SK-N-SH (cell line): ENCODE data around the gene RAD23A. TPM values are rescaled to one million over a fixed set of nuclear protein-coding genes. Genes with fewer than 3 reads are reported as not detected.
A peak's percentile ranks its signal among the peaks of the same experiment; 100 is the strongest.

Source experiments
- CTCF ChIA-PET: fragments of 300-600, 350-600 bp; formaldehyde crosslinking; extraction: SDS; loops from one replicate; lab custom pipeline; 2021; lab: Yijun Ruan, JAX
- POLR2A ChIA-PET: fragments of 350-600 bp; sonication (Branson Sonifier 250); formaldehyde crosslinking; extraction: SDS; loops from one replicate; lab custom pipeline; 2020; ENCODE audit warnings: antibody characterized with exemption, inconsistent platforms; lab: Yijun Ruan, JAX
- DNase-seq: peaks from one replicate; pipeline ENCODE4 v3.0.0; 2012
- H2AFZ ChIP-seq: fragments of 200-600 bp; sonication (generic); 2 replicates; pipeline ENCODE4 v1.8.1; 2016; ENCODE audit warnings: antibody characterized with exemption, mild to moderate bottlenecking, low read depth
- H3F3A ChIP-seq: fragments of 200-600 bp; sonication (generic); replicated peaks from 2 replicates; pipeline ENCODE3; 2016; ENCODE audit warnings: antibody characterized with exemption, mild to moderate bottlenecking; ENCODE audit not compliant: insufficient read depth
- H3K27ac ChIP-seq, 2 experiments: fragments of 200-500 bp in 1 of 2; fragments of 200-600 bp in 1 of 2; sonication (Bioruptor generic) in 1 of 2; sonication (generic), shearing (Covaris generic) in 1 of 2; 2 replicates each; pipeline versions ENCODE4 v1.5.1 to v1.6.1; 2014 to 2016; ENCODE audit warnings: low read depth in 2 of 2, inconsistent platforms in 1 of 2, low read length in 1 of 2, mild to moderate bottlenecking in 1 of 2, mixed read lengths in 1 of 2
- H3K27me3 ChIP-seq: fragments of 200-600 bp; sonication (generic), shearing (Covaris generic); 2 replicates; pipeline ENCODE4 v1.6.1; 2016; ENCODE audit warnings: mixed run types; ENCODE audit not compliant: insufficient read depth
- H3K36me3 ChIP-seq, 2 experiments: fragments of 200-500 bp in 1 of 2; fragments of 200-600 bp in 1 of 2; sonication (Bioruptor generic) in 1 of 2; sonication (generic) in 1 of 2; replicated peaks in 1 of 2; 2 replicates each; pipeline versions ENCODE3 to v1.5.1; 2014 to 2016; ENCODE audit warnings: low read length in 1 of 2, mild to moderate bottlenecking in 1 of 2; ENCODE audit not compliant: insufficient read depth in 2 of 2, control insufficient read depth in 1 of 2
- H3K4me1 ChIP-seq, 2 experiments: fragments of 200-500 bp in 1 of 2; fragments of 200-600 bp in 1 of 2; sonication (Bioruptor generic) in 1 of 2; sonication (generic), shearing (Covaris generic) in 1 of 2; 2 replicates each; pipeline versions ENCODE4 v1.5.1 to v1.6.1; 2014 to 2016; ENCODE audit warnings: low read depth in 1 of 2, low read length in 1 of 2, mixed run types in 1 of 2; ENCODE audit not compliant: insufficient read depth in 2 of 2, control insufficient read depth in 1 of 2
- H3K4me2 ChIP-seq: fragments of 200-600 bp; sonication (generic), shearing (Covaris generic); 2 replicates; pipeline ENCODE4 v1.6.1; 2017; ENCODE audit warnings: mixed run types
- H3K4me3 ChIP-seq, 2 experiments: fragments of 200-500 bp in 1 of 2; fragments of 200-600 bp in 1 of 2; sonication (Bioruptor generic) in 1 of 2; sonication (generic), shearing (Covaris generic) in 1 of 2; 2 replicates each; pipeline versions ENCODE4 v1.5.1 to v1.8.1; 2014 to 2016; ENCODE audit warnings: low read depth in 2 of 2, inconsistent platforms in 1 of 2, low read length in 1 of 2, mild to moderate bottlenecking in 1 of 2, mixed read lengths in 1 of 2, moderate library complexity in 1 of 2
- H3K79me2 ChIP-seq: fragments of 200-600 bp; sonication (generic); 2 replicates; pipeline ENCODE4 v1.8.1; 2017; ENCODE audit warnings: mild to moderate bottlenecking; ENCODE audit not compliant: insufficient read depth
- H3K9ac ChIP-seq: fragments of 200-600 bp; sonication (generic); 2 replicates; pipeline ENCODE4 v1.6.1; 2017; ENCODE audit warnings: mixed run types
- H3K9me2 ChIP-seq: fragments of 200-600 bp; sonication (generic); 2 replicates; pipeline ENCODE4 v1.6.1; 2017; ENCODE audit warnings: mixed run types
- H3K9me3 ChIP-seq: fragments of 200-600 bp; sonication (generic); 2 replicates; pipeline ENCODE4 v1.6.1; 2017; ENCODE audit warnings: mixed run types, mild to moderate bottlenecking, moderate library complexity
- H4K20me1 ChIP-seq: fragments of 200-600 bp; sonication (generic); 2 replicates; pipeline ENCODE4 v1.6.1; 2017; ENCODE audit warnings: mild to moderate bottlenecking, mixed run types; ENCODE audit not compliant: insufficient read depth
- EP300 ChIP-seq, 2 experiments: IDR thresholded peaks; 2 replicates each; pipeline versions ENCODE4 v1.4.0 to v1.6.1; 2012; ENCODE audit warnings: borderline replicate concordance in 1 of 2, low read depth in 1 of 2, low read length in 1 of 2
- GATA2 ChIP-seq: sonication (generic); formaldehyde crosslinking; IDR thresholded peaks from 2 replicates; pipeline ENCODE4 v1.5.0; 2020; ENCODE audit warnings: mild to moderate bottlenecking, missing genetic modification reagents
- IRF3 ChIP-seq: fragments of 150-350 bp; IDR thresholded peaks from 2 replicates; pipeline ENCODE4 v1.6.1; 2016; ENCODE audit warnings: mild to moderate bottlenecking, low read depth, low read length
- MAX ChIP-seq: IDR thresholded peaks from 2 replicates; pipeline ENCODE4 v1.4.0; 2012; ENCODE audit warnings: low read depth
- MEF2A ChIP-seq: IDR thresholded peaks from 2 replicates; pipeline ENCODE4 v1.4.0; 2012; ENCODE audit warnings: low read depth, borderline replicate concordance
- NRF1 ChIP-seq: IDR thresholded peaks from 2 replicates; pipeline ENCODE4 v1.6.1; 2012; ENCODE audit warnings: low read depth, mild to moderate bottlenecking, low read length
- POLR2AphosphoS5 ChIP-seq: IDR thresholded peaks from 2 replicates; pipeline ENCODE4 v1.6.1; 2012; ENCODE audit warnings: low read depth, low read length
- REST ChIP-seq: IDR thresholded peaks from 2 replicates; pipeline ENCODE4 v1.6.1; 2012; ENCODE audit warnings: mild to moderate bottlenecking, low read depth, low read length, moderate library complexity
- RXRA ChIP-seq: IDR thresholded peaks from 2 replicates; pipeline ENCODE4 v1.4.0; 2012; ENCODE audit warnings: low read depth, mild to moderate bottlenecking, borderline replicate concordance
- TCF12 ChIP-seq: IDR thresholded peaks from 2 replicates; pipeline ENCODE4 v1.4.0; 2012
- USF2 ChIP-seq: fragments of 150-350 bp; IDR thresholded peaks from 2 replicates; pipeline ENCODE4 v1.6.1; 2017; ENCODE audit warnings: antibody characterized with exemption, low read length, low read depth, borderline replicate concordance
- WGBS: methylation state at CpG from one replicate; pipeline ENCODE4 v1.1.6; 2017; ENCODE audit warnings: low lambda C conversion rate; 5-methylcytosine and 5-hydroxymethylcytosine counted together
- polyA plus RNA-seq, 3 experiments: library from polyadenylated mRNA; depleted of rRNA; stranded (reverse); fragments of >200 nt; gene quantifications; 2 replicates each; pipeline ENCODE4 v1.2.3, GENCODE V29; 2012

The RAD23A gene
- polyA plus RNA-seq, 1 of the 3 experiments (the other 2 are of a cell fraction), result 116 TPM

DNA sequence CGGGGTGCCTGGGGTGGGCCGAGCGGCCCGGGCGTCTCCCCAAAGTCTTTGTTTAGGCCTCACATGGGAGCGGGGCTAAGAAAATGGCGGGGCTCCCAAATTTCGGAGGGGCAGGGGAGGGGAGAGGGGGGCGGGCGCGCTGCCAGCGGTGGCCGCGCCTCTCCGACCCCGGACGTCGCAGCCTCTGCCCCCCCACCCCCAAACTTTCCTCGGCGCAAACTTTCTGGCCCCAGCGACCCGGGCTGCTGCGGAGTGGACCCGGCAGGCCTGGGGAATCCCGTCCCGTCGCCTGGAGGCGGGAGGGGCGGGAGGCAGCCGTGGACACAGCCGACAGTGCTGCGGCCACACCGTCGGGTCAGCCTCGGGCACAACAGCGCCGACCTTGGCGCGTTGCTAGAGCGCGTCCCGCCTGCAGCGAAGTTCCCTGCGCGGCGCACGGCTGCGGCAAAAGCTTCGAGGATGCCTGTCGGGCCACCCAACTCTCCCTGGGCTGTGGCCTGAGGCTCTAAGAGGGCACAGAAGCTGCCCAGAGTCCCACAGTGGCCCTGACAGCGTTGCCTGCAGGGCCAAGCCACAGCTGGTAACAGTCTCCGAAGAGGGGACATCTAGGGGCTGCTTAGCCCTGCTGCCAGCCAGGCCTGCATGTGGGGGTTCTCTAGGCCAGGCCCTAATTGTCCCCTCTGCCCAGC, 50.9 kb downstream of the RAD23A start:
- no peaks in the 10 kb centered on the region for H3K27me3 ChIP-seq
- no peaks in the 10 kb centered on the region for H3K36me3 ChIP-seq
- no peak overlapping the region for H2AFZ ChIP-seq
- 70% methylated on average over 27 of the region's 52 CpGs for WGBS
- peaks cover 0 to 17% of the 10 kb centered on the region in 2 experiments; a peak in 1 of 4 replicates for H3K4me1 ChIP-seq
- H3K4me3 ChIP-seq, result peak overlapping the region; percentile 57 to 76
- no peaks in the 10 kb centered on the region for H3K9me2 ChIP-seq
- H4K20me1 ChIP-seq, result peaks cover 9% of the 10 kb centered on the region; the same call in 1 of the 2 replicates
- H3F3A ChIP-seq, result peaks cover 6% of the 10 kb centered on the region
- CTCF ChIA-PET, result interaction anchor here (1.2 to 2.5 kb wide), 4 partner anchors 17 to 98 kb away, joined by 4 to 12 read pairs (median 5); no protein-coding TSS in a partner anchor
- POLR2A ChIA-PET, result interaction anchor here (0.9 kb wide), 1 partner anchor 64 kb away, joined by 3 read pairs; no protein-coding TSS in a partner anchor
- no peaks in the 10 kb centered on the region for H3K9me3 ChIP-seq
- H3K9ac ChIP-seq, result peak overlapping the region; percentile 61
- DNase-seq, result peak; percentile 52
- no peak for TF ChIP-seq NRF1
- TF ChIP-seq USF2, result no peak
- no peak for TF ChIP-seq MEF2A
- TF ChIP-seq EP300 (IDR thresholded peaks at IDR 0.05; ENCODE audit: borderline replicate concordance in 1 of 2, low read depth in 1 of 2, low read length in 1 of 2), result no peak
- no peak for TF ChIP-seq GATA2 (CRISPR knock-in tag)
- no peak for TF ChIP-seq TCF12
- TF ChIP-seq POLR2AphosphoS5, result no peak
- TF ChIP-seq RXRA, result no peak
- TF ChIP-seq IRF3, result no peak
- no peak for TF ChIP-seq MAX
- no peak for TF ChIP-seq REST
- H3K27ac ChIP-seq, result no peak overlapping the region
- H3K79me2 ChIP-seq, result peaks cover 36% of the 10 kb centered on the region
- peak overlapping the region; percentile 92 for H3K4me2 ChIP-seq
